ENCODE data around the gene SCMH1.
"Not testable (repeated sequence)": the region's sequence is repeated elsewhere in the genome, so short reads cannot be mapped to it uniquely, and the experiment has no call there.

Gene SCMH1

DNA sequence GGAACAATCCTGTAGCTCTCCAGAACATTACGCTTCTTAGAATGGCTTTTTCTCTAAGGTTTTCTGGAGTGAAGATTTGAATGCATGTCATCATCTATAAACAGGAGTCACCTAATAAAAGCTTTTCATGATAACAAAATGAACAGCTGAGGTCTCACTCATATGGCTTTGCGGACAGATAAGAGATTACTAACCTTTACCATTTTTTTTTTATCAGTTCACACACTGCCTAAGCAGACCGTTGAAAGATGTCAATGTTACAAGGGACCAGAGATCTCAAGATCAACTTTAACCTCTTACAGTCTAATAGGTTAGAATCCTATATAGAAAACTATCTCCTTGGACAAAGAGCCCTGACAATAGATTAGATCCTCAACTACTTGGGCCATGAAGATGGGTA, 41.4 kb downstream of the SCMH1 start:
- no peak for DNase-seq

DNA sequence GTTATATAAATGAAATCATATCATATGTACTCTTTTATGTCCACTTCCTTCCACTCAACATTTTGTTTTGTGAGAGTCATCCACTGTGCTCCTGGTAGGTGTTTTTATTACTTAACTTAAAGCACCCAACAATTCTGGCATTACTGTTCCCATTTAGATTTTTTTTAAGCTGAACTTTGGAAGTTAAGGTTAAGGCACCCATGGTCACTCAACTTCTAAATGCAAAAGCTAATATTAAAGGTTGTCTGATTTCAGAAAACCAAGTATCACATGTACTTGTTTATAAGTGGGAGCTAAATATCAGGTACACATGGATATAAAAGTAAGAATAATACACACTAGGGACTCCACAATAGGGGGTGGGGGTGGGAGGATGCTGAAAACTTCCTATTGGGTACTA, 42.7 kb downstream of the SCMH1 start:
- no peak for DNase-seq

DNA sequence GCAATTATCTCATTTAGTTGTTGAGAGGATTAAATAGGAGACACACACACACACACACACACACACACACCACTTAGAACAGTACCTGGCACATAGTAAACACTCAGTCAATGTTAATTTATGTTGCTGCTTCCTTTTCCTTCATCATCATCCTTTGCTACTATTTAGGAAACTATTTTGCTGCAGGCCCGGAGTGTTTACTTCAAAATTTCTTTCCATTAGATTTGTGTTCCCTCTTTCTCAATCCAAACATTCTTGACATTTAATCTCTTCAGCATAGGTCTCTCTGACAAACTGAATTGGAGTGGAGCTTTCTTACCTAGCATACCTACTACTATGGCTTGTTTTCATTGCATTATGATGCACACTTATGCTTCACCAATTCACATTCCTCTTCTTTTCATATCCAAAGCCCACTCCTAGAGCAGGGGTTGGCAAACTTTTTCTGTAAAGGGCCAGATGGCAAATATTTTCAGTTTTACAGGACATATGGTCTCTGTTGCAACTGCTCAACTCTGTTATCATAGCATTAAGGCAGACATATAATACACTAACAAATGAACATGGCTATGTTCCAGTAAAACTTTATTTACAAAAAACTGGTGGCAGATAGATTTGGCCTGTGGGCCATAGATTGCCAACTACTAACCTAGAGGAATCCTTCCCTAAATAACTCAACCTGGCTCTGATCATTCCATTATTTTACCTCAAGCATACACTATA, 49.5 kb downstream of the SCMH1 start:
- no peak for DNase-seq

DNA sequence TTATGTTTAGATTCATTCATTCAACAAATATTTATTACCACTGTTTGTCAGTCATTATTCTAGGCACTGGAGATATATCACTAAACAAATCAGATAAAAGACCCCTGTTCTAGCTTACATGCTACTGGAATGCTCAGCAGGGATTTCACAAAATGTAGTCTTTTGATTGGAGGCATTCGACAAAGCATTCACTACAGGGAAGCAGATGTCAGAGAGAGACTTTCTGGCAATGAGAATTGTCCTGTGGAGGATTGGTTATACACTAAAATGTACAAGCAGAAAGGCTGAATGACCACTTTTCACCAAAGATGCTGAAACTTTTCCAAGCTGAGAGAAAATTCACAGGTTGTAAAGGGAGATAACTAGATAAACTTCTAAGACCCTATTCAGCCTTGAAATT, 57.7 kb downstream of the SCMH1 start:
- no peak for DNase-seq

DNA sequence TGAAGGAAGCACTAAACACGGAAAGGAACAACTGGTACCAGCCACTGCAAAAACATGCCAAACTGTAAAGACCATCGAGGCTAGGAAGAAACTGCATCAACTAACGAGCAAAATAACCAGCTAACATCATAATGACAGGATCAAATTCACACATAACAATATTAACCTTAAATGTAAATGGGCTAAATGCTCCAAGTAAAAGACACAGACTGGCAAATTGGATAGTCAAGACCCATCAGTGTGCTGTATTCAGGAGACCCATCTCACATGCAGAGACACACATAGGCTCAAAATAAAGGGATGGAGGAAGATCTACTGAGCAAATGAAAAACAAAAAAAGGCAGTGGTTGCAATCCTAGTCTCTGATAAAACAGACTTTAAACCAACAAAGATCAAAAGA, 63.9 kb downstream of the SCMH1 start:
- not testable (repeated sequence) for DNase-seq

DNA sequence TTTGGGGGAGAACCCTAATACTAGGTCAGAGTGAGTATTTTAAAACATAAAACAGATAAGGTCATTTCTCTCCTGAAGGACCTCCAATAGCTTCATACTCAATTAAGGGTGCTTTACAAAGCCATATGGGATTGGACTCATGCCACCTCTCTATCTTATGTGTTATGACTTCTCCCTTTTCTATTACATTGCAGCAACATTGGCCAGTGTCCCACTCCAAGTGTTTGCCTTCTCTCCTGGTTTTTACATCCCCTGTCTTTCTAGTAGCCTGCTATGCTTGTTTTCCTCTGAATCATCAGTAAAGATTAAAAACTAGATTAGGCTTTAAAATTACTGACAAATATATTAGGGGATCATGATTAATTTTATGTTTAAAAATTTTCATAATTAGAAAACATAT, 66.6 kb downstream of the SCMH1 start:
- no peak for DNase-seq

DNA sequence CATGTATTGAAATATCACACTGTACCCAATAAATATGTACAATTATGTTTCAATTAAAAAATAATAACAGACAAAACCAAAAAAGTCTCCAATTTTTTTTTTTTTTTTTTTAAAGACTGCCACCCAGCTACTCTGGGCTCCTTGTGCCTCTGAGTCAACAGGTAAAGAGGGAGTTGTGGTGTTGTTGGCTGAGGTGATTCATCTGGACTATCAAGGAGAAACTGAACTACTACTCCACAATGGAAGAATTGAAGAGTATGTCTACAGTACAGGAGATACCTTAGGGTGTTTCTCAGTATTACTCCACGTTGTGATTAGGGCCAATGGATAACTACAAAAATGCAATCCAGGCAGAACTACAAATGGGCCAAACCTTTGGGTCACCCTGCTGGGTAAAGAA, 67.9 kb downstream of the SCMH1 start:
- DNase-seq: no peak

DNA sequence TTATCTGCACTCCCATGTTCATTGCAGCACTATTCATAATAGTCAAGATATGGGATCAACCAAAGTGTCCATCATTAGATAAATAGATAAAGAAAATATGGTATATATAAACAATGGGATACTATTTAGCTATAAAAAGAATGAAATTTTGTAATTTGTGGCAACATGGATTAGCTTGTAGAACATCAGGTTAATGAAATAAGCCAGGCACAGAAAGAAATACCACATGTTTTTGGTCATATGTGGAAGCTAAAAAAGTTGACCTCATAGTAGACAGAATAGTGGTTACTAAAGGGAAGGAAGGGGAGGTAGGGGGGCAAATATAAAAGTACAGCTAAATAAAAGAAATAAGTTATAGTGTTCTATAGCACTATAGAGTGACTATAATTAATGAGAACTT, 68.5 kb downstream of the SCMH1 start:
- DNase-seq: no peak

DNA sequence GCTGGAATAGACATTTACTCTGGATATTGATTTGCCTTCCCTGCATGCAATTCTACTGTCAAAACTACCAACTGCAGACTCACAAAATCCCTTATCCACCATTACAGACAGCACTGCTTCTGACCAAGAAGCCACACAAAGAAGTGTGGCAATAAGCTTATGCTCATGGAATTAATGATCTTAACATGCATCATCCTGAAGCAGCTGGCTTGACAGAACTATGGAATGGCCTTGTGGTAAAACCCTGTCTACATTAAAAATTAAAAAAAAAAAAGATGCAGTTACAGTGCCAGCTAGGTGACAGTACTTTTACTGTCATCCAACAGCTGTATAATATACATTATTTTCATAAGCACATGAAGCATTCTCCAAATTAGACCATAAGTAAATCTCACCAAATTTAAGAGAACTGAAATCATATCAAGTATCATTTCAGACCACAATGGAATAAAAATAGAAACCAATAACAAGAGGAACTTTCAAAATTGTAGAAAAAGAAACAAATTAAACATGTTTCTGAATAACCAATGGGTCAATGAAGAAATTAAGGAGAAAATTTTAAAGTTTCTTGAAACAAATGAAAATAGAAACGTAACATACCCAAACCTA, 70.7 kb downstream of the SCMH1 start:
- DNase-seq: no peak

DNA sequence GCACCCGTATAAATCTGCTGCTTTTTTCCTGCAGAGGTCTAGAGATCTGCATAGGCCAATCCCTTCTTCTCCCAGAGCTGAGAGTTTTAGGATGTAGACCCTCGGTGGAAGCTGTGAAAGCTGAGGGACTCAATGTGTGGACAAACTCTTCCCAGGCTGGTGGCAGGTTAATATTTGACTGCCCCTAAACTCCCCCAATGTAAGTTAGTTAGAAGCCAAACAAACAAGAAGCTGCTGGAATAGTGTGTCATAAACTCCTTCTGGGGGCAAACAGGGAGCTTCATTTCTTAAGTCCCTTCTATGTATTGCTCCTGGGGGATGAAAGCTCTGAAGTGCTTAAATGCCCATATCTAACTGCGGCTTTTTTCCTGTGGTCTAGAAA, 72.3 kb downstream of the SCMH1 start:
- DNase-seq: no peak

DNA sequence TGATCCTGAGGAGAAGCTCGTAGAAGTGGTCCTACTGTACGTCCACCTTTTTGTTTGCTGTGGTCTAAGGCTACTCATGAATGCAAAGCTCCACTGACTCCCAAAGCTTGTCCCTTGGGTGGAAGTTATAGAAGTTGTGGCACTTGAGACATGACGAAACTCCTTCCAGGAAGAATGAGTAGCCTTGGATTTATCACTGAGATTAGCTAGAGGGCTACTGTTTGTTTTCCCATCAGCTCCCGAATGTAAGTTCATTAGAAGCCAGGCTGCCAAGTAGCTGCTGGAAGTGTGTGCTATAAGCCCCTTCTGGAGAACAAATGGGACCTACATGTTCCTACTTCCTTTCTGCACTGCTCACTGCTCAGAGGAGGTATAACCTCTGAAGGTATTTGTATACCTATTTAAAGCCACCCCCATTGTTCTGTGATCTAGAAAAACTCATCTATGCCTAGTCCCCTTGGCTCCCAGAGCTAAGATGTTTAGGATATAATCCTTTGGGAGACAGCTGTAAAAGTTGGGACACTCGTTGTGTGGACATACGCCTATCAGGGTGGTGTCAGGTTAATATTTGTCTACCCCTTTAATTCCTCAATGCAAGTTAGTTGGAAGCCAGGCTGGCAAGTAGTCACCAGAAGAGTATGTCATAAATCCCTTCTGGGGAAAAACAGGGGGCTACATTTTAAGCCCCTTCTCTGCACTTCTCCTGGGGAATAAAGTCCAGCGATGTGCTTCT, 72.9 kb downstream of the SCMH1 start:
- DNase-seq: no peak

DNA sequence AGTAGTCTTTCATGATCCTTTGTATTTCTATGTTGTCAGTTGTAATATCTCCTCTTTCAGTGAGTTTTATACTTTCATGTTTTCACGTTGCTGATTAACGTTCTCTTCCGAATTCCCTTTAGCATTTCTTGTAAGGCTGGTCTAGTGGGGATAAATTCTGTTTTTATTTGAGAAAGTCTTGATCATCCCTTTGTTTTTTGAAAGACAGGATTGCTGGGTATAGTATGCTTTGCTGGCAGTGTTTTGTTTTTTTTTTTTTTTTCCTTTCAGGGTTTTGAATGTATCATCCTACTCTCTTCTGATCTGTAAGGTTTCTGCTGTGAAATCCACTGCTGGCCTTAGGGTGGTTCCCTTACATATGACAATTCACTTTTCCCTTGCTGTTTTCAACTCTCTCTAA, 74.4 kb downstream of the SCMH1 start:
- no peak for DNase-seq

DNA sequence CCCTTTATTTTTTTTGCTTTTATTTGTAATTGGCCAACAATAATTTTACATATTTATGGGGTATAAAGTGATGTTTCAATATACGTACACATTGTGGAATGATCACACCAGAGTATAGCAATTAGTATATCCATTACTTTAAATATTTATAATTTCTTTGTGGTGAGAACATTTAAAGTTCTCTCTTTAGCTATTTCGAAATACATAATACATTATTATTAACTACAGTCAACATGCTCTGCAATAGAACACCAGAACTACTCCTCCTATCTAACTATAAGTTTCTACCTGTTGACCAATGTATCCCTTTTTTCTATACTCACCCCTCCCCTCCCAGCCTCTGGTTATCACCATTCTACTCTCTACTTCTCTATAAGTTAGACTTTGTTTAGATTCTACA, 77.4 kb downstream of the SCMH1 start:
- DNase-seq: no peak

DNA sequence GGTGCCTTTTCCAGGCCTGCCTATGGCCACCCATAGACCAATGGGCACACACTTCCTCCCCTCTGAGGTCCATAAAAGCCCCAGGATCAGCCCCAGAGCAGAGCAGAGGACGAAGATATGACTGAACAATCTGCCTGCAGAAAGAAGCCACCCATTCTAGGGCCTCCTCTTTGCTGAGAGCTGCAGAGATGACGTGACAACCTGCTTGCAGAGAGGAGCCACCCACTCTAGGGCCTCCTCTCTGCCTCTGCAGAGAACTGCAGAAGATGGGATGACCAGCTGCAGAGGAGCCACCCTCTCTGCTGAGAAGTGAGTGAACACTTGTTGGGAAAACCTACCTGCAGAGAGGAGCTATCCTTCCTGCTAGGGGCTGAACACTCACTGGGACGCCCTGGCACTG, 79.7 kb downstream of the SCMH1 start:
- DNase-seq: no peak

DNA sequence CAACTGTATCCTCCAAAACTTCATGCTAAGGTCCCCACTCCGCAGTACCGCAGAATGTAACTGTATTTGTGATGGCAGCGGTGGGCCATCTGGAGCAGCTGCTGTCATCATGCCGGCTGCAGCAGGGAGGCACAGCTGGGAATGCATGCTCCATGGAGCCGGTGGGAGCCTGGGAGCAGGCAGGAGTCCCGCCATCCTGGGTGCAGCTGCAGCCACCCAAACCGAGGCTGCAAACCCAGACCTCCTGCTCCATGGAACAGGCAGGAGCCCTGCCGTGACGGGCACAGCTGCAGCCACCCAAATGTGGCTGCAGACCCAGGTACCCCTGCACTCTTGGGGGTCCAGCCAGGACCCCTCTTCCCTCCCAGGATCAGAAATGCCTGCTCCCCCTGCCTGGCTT, 80.3 kb downstream of the SCMH1 start:
- no peak for DNase-seq

DNA sequence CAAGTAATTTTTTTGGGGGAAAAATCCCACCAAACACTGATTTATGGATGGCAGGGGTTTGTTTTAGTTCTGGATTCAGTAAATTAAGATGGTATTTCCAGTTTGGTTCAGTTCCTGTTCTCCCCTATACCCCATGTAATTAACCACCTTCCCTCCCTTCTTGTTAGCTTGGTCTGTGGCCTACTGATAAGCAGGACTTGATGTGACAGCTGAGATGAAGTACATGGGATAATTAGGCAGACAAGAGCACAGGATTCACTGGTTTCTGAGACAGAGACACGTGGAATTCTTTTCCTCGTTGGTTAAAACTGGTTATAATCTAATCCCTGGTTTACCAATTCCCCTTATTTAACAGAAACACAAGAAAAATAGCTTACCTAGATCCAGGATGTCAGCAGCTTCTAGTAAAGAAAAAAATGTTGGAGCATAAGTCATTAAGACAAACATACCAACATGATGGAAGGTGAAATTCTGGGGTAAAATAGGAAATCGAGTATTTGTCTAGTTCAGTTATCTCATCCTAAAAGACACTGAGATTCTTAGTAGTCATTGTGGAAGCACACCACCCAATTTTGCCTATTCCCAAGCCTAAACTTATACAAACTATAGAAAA, 81.5 kb downstream of the SCMH1 start:
- DNase-seq: no peak

DNA sequence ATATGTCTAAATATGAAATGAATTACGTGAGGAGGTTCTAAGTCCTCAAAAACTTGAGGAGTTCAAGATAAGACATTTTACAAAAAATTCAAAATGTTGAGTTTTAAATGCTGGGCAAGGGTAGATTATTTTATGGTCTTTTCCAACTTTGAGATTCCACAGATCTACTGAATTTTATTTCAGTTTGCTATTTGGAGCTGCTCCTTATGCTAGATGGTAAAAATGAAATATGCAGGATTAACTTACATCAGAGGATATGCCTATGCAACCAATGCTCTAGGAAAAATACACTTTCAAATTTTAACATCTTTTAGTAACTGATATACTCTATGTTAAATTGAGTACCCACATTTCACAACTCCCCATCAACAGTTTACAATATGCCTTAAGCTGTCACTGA, 83.1 kb downstream of the SCMH1 start:
- DNase-seq: no peak

DNA sequence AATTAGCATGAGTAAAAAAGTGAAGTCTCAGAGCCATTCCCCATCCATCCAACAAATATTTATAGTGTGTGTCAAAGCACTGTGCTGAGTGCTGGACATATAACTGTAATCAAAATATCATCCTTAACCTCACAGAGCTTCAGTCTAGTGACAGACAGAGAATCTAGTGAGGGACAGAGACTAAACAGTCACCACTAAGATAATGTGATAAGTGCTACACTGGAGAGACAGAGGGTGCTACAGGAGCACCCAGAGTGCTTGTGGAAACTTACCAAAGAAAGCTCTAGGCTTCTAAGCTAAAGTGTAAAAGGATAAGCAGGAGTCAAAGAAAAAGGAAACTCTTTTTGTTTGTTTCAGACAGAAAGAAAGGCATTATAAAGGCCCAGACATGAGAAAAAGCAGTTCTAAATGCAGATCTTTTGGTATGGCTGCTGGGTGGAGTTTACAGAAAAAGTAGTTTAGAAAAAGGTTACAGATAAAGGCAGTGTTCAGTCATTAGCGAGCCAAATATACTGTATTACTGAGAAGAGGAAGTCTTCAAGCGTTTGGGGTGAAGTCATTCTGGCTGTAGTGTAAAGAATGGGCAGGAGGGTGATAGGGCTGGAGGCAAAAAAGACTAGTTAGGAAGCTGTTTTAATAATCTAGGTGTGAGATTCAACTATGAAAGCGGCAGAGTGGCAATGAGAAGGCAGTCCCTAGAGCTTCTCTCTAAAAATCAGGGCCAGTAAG, 83.8 kb downstream of the SCMH1 start:
- no peak for DNase-seq

DNA sequence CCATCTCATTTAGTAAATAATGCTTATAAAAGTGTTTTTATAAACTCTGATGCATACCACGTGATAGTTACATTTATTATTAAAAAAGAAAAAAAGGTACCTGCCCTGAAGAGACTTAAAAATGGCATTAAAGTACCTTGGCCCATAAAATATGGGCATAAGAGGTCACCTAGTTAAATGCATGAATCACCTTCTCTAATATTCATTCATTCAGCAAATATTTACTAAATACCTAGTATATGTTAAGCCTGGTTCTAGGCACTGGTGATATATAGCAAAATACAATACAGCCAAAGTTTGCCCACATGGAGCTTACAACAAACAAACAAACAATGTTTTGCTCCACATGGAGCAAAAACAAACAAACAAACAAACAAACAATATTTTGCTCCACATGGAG, 87.0 kb downstream of the SCMH1 start:
- no peak for DNase-seq

DNA sequence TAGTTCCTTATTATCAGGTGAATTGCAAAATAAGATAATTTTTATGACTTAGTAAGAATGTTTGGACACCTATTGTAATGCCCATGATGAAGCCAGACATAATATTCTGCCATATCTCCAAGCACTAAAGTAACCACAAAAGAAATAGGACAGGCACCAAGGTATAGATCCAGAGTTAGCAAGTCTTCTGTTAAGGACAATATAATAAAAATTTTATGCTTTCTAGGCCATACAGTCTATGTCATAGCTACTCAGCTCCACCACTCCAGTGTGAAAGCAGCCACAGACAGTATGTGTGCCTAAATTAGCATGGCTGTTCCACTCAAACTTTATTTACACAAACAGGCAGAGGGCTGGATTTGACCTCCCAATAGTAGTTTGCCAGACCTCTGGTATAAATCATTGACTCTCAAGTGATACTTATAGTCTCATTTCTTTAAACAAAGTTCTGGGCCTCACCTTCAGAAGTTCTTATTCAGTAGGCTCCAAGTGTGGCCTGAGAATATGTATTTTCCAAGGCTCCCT, 88.3 kb downstream of the SCMH1 start:
- DNase-seq: no peak

DNA sequence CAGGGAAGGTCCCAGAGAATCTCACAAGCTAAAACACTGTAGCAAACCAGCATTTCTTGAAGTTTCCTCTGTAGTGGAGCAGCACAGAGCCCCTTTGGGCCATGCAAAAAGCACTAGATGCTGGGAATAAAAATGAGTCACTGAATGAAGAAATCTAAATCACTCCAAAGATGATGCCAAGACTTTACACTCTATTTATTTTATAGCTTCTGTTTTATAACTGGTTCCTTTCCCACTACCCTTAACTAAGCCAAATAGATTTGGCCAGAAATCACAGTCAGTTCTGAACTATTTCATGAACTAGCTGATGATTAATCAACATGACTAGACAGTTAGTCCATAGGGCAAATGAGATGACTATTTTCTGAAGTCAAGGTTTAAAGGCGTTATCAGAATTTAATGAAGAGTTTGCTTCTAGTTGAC, 89.5 kb downstream of the SCMH1 start:
- DNase-seq: no peak

DNA sequence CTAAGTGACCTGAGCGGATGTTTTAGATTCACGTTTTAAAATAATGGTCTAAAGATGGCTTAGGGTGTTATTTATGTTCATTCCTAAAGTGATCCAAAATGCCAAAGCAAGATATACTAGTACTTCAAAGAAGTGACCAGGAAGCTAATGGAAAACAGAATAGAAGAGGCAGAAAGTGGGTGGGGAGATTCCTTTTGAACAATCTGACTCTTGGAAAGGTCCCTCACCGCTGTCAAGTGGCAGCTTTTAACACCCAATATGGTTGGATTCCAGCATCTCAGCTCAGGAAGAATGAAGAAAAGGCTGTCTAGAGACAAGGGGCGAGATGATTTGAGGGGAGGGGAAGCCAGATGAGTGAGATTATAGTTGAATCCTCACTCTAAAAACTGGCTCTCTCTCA, 90.3 kb downstream of the SCMH1 start:
- no peak for DNase-seq

DNA sequence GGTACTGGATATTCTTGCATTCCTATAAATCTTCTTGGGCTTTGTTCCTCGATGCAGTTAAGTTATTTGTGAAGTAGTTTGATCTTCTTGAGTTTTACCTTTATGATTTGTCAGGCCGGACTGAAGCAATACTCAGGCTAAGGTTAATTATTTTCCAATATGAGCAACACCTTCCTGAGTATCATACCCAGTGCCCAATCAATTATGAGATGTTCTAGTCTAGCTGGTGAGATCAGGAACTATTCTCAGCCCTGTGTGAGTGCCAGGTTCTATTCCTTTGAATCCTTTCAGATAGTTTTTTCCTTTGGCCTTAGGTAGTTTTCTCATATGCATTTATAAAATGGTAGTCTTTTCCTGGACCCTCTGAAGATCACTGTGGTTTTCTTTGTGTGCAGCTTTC, 92.5 kb downstream of the SCMH1 start:
- DNase-seq: no peak
